HG03196 (cell line): ENCODE measurements around the gene CDK2.
"Not testable (repeated sequence)": the region's sequence is repeated elsewhere in the genome, so short reads cannot be mapped to it uniquely, and the experiment has no call there.

Experiments used
- ATAC-seq: cut with Tn5 transposase; IDR thresholded peaks from one replicate; pipeline ENCODE4 v1.9.1; 2021; ENCODE audit not compliant: unreplicated experiment

Gene CDK2

GRCh38 chr12:55966408-55967281 lies at the start of gene CDK2:
Gene CDK2, plus strand, starts transcription at chr12:55966830. Its CDS starts 179 bp downstream, at chr12:55967009.
- ATAC-seq = peak; percentile 94

GRCh38 chr12:55919032-55919431 lies 47.6 kb upstream of the CDK2 start:
- ATAC-seq = not testable (repeated sequence)

GRCh38 chr12:55922126-55922525 lies 44.5 kb upstream of the CDK2 start:
- no peak for ATAC-seq

GRCh38 chr12:55923648-55924047 lies 43.0 kb upstream of the CDK2 start:
- not testable (repeated sequence) for ATAC-seq

- no peak for ATAC-seq
Measured at GRCh38 chr12:55925371-55925770, 41.3 kb upstream of the CDK2 start.

GRCh38 chr12:55925870-55926737 lies 40.5 kb upstream of the CDK2 start:
- no peak for ATAC-seq

- ATAC-seq = peak; percentile 39
Measured at GRCh38 chr12:55926738-55927587, 39.7 kb upstream of the CDK2 start.

GRCh38 chr12:55927588-55928502 lies 38.8 kb upstream of the CDK2 start, which contains the start of gene PYM1:
Gene PYM1, minus strand, starts transcription at chr12:55927894. Its CDS starts 133 bp downstream, at chr12:55927761.
- ATAC-seq = peak; percentile 35

- ATAC-seq = peak; percentile 36
Measured at GRCh38 chr12:55929306-55929791, 37.3 kb upstream of the CDK2 start.

GRCh38 chr12:55930771-55931316 lies 35.8 kb upstream of the CDK2 start, which contains the start of gene DGKA:
Gene DGKA, plus strand, starts transcription at chr12:55931162. Its CDS starts 5,342 bp downstream, at chr12:55936504.
- ATAC-seq = no peak

- no peak for ATAC-seq
Measured at GRCh38 chr12:55931317-55931779, 35.3 kb upstream of the CDK2 start.

GRCh38 chr12:55931780-55932550 lies 34.7 kb upstream of the CDK2 start:
- no peak for ATAC-seq

- no peak for ATAC-seq
Measured at GRCh38 chr12:55932551-55932910, 34.1 kb upstream of the CDK2 start.

- no peak for ATAC-seq
Measured at GRCh38 chr12:55933169-55933798, 33.3 kb upstream of the CDK2 start.

- ATAC-seq = no peak
Measured at GRCh38 chr12:55933799-55934742, 32.6 kb upstream of the CDK2 start.

- no peak for ATAC-seq
Measured at GRCh38 chr12:55934773-55935172, 31.9 kb upstream of the CDK2 start.

- ATAC-seq = no peak
Measured at GRCh38 chr12:55935738-55936151, 30.9 kb upstream of the CDK2 start.
